NCI-H2107 treated with DMSO at 0.1 percent for 48 hours (cell line): ENCODE measurements around the gene CCDC68.
A peak's percentile ranks its signal among the peaks of the same experiment; 100 is the strongest.
"Not testable (repeated sequence)": the region's sequence is repeated elsewhere in the genome, so short reads cannot be mapped to it uniquely, and the experiment has no call there.

Experiments used
- DNase-seq: peaks from one replicate; lab custom pipeline; 2025; ENCODE audit not compliant: unreplicated experiment; lab: John Stamatoyannopoulos, UW

Gene CCDC68

GRCh38 chr18:54958704-54959625 lies at the start of gene CCDC68:
Gene CCDC68 (minus strand): TSS chr18:54959461. CDS start chr18:54942791, 16,670 bp downstream.
- DNase-seq = no peak

- DNase-seq = no peak
Measured at GRCh38 chr18:55007602-55008001, 48.3 kb upstream of the CCDC68 start.

- no peak for DNase-seq
Measured at GRCh38 chr18:55003695-55004094, 44.4 kb upstream of the CCDC68 start.

- no peak for DNase-seq
Measured at GRCh38 chr18:55002261-55002660, 43.0 kb upstream of the CCDC68 start.

- no peak for DNase-seq
Measured at GRCh38 chr18:55001394-55002024, 42.2 kb upstream of the CCDC68 start.

GRCh38 chr18:55000529-55000928 lies 41.3 kb upstream of the CCDC68 start:
- DNase-seq = no peak

GRCh38 chr18:54999016-54999415 lies 39.8 kb upstream of the CCDC68 start:
- DNase-seq = no peak

- no peak for DNase-seq
Measured at GRCh38 chr18:54995421-54996143, 36.3 kb upstream of the CCDC68 start.

GRCh38 chr18:54991981-54992380 lies 32.7 kb upstream of the CCDC68 start:
- DNase-seq = no peak

- no peak for DNase-seq
Measured at GRCh38 chr18:54984908-54985307, 25.6 kb upstream of the CCDC68 start.

- DNase-seq = no peak
Measured at GRCh38 chr18:54983791-54984190, 24.5 kb upstream of the CCDC68 start.

GRCh38 chr18:54983041-54983686 lies 23.9 kb upstream of the CCDC68 start:
- peak; percentile 53 for DNase-seq

GRCh38 chr18:54981076-54981475 lies 21.8 kb upstream of the CCDC68 start:
- DNase-seq = no peak

- no peak for DNase-seq
Measured at GRCh38 chr18:54975598-54975997, 16.3 kb upstream of the CCDC68 start.

GRCh38 chr18:54973046-54973445 lies 13.8 kb upstream of the CCDC68 start:
- no peak for DNase-seq

- no peak for DNase-seq
Measured at GRCh38 chr18:54968807-54969206, 9.5 kb upstream of the CCDC68 start.

- DNase-seq = not testable (repeated sequence)
Measured at GRCh38 chr18:54968237-54968636, 9.0 kb upstream of the CCDC68 start.

GRCh38 chr18:54967786-54968185 lies 8.5 kb upstream of the CCDC68 start:
- no peak for DNase-seq

- DNase-seq = no peak
Measured at GRCh38 chr18:54964741-54965140, 5.5 kb upstream of the CCDC68 start.

GRCh38 chr18:54962919-54963645 lies 3.8 kb upstream of the CCDC68 start:
- no peak for DNase-seq
